Stimulated activated CD8-positive, alpha-beta memory T cell treated with anti-CD3 and anti-CD28 coated beads, Interleukin-7, amount 100 ng/mL, for 1 hour (primary cell): Measurements from ENCODE around the gene PPM1B.
"Not testable (repeated sequence)": the region's sequence is repeated elsewhere in the genome, so short reads cannot be mapped to it uniquely, and the experiment has no call there.

Experiments
- DNase-seq, 2 donors: peaks; one replicate each; pipeline ENCODE4 v3.0.0-alpha.2; 2020; ENCODE audit warnings: low read depth in 2 of 2

Gene PPM1B

GRCh38 chr2:44163777-44164176 is 4.9 kb upstream of the PPM1B start:
- DNase-seq = no peak

- no peak for DNase-seq
These were observed 4.1 kb upstream of the PPM1B start for GRCh38 chr2:44164617-44165016.

GRCh38 chr2:44166096-44166495 is 2.6 kb upstream of the PPM1B start:
- no peak for DNase-seq

GRCh38 chr2:44167311-44167907 is 1.3 kb upstream of the PPM1B start:
- no peak for DNase-seq

- DNase-seq = peak; percentile 87
These were observed 581 bp upstream of the PPM1B start for GRCh38 chr2:44167908-44168680.

GRCh38 chr2:44169155-44169898 is 652 bp downstream of the PPM1B start:
- peak; percentile 3 to 11 for DNase-seq

- DNase-seq = no peak
These were observed 1.6 kb downstream of the PPM1B start for GRCh38 chr2:44170311-44170717.

- DNase-seq = no peak
These were observed 2.3 kb downstream of the PPM1B start for GRCh38 chr2:44171018-44171417.

- DNase-seq = not testable (repeated sequence)
These were observed 2.8 kb downstream of the PPM1B start for GRCh38 chr2:44171442-44171841.

GRCh38 chr2:44172576-44172975 is 3.9 kb downstream of the PPM1B start:
- no peak for DNase-seq

- DNase-seq = no peak
These were observed 10.3 kb downstream of the PPM1B start for GRCh38 chr2:44178950-44179349.

GRCh38 chr2:44181648-44182047 is 13.0 kb downstream of the PPM1B start:
- no peak for DNase-seq

- DNase-seq = no peak
These were observed 15.4 kb downstream of the PPM1B start for GRCh38 chr2:44184106-44184505.

GRCh38 chr2:44186810-44187209 is 18.1 kb downstream of the PPM1B start:
- DNase-seq = no peak

GRCh38 chr2:44187251-44187650 is 18.6 kb downstream of the PPM1B start:
- no peak for DNase-seq

GRCh38 chr2:44188696-44189095 is 20.0 kb downstream of the PPM1B start:
- no peak for DNase-seq

- no peak for DNase-seq
These were observed 20.4 kb downstream of the PPM1B start for GRCh38 chr2:44189104-44189503.

- no peak for DNase-seq
These were observed 21.9 kb downstream of the PPM1B start for GRCh38 chr2:44190526-44190925.

- DNase-seq = no peak
These were observed 23.1 kb downstream of the PPM1B start for GRCh38 chr2:44191739-44192138.

GRCh38 chr2:44192646-44193045 is 24.0 kb downstream of the PPM1B start:
- no peak for DNase-seq

- DNase-seq = no peak
These were observed 27.0 kb downstream of the PPM1B start for GRCh38 chr2:44195714-44196113.

- no peak for DNase-seq
These were observed 29.1 kb downstream of the PPM1B start for GRCh38 chr2:44197816-44198215.

- no peak for DNase-seq
These were observed 31.3 kb downstream of the PPM1B start for GRCh38 chr2:44200011-44200410.
